SK-N-SH (cell line): ENCODE results near the gene POLR2C. TPM values are rescaled to one million over a fixed set of nuclear protein-coding genes. Genes with fewer than 3 reads are reported as not detected.
"Not testable (repeated sequence)": the region's sequence is repeated elsewhere in the genome, so short reads cannot be mapped to it uniquely, and the experiment has no call there.

Experiments
- CTCF ChIA-PET: fragments of 300-600, 350-600 bp; formaldehyde crosslinking; extraction: SDS; loops from one replicate; lab custom pipeline; 2021; lab: Yijun Ruan, JAX
- POLR2A ChIA-PET: fragments of 350-600 bp; sonication (Branson Sonifier 250); formaldehyde crosslinking; extraction: SDS; loops from one replicate; lab custom pipeline; 2020; ENCODE audit warnings: antibody characterized with exemption, inconsistent platforms; lab: Yijun Ruan, JAX
- DNase-seq: peaks from one replicate; pipeline ENCODE4 v3.0.0; 2012
- H2AFZ ChIP-seq: fragments of 200-600 bp; sonication (generic); 2 replicates; pipeline ENCODE4 v1.8.1; 2016; ENCODE audit warnings: antibody characterized with exemption, mild to moderate bottlenecking, low read depth
- H3F3A ChIP-seq: fragments of 200-600 bp; sonication (generic); replicated peaks from 2 replicates; pipeline ENCODE3; 2016; ENCODE audit warnings: antibody characterized with exemption, mild to moderate bottlenecking; ENCODE audit not compliant: insufficient read depth
- H3K27ac ChIP-seq, 2 experiments: fragments of 200-500 bp in 1 of 2; fragments of 200-600 bp in 1 of 2; sonication (Bioruptor generic) in 1 of 2; sonication (generic), shearing (Covaris generic) in 1 of 2; 2 replicates each; pipeline versions ENCODE4 v1.5.1 to v1.6.1; 2014 to 2016; ENCODE audit warnings: low read depth in 2 of 2, inconsistent platforms in 1 of 2, low read length in 1 of 2, mild to moderate bottlenecking in 1 of 2, mixed read lengths in 1 of 2
- H3K27me3 ChIP-seq: fragments of 200-600 bp; sonication (generic), shearing (Covaris generic); 2 replicates; pipeline ENCODE4 v1.6.1; 2016; ENCODE audit warnings: mixed run types; ENCODE audit not compliant: insufficient read depth
- H3K36me3 ChIP-seq, 2 experiments: fragments of 200-500 bp in 1 of 2; fragments of 200-600 bp in 1 of 2; sonication (Bioruptor generic) in 1 of 2; sonication (generic) in 1 of 2; replicated peaks in 1 of 2; 2 replicates each; pipeline versions ENCODE3 to v1.5.1; 2014 to 2016; ENCODE audit warnings: low read length in 1 of 2, mild to moderate bottlenecking in 1 of 2; ENCODE audit not compliant: insufficient read depth in 2 of 2, control insufficient read depth in 1 of 2
- H3K4me1 ChIP-seq, 2 experiments: fragments of 200-500 bp in 1 of 2; fragments of 200-600 bp in 1 of 2; sonication (Bioruptor generic) in 1 of 2; sonication (generic), shearing (Covaris generic) in 1 of 2; 2 replicates each; pipeline versions ENCODE4 v1.5.1 to v1.6.1; 2014 to 2016; ENCODE audit warnings: low read depth in 1 of 2, low read length in 1 of 2, mixed run types in 1 of 2; ENCODE audit not compliant: insufficient read depth in 2 of 2, control insufficient read depth in 1 of 2
- H3K4me2 ChIP-seq: fragments of 200-600 bp; sonication (generic), shearing (Covaris generic); 2 replicates; pipeline ENCODE4 v1.6.1; 2017; ENCODE audit warnings: mixed run types
- H3K4me3 ChIP-seq, 2 experiments: fragments of 200-500 bp in 1 of 2; fragments of 200-600 bp in 1 of 2; sonication (Bioruptor generic) in 1 of 2; sonication (generic), shearing (Covaris generic) in 1 of 2; 2 replicates each; pipeline versions ENCODE4 v1.5.1 to v1.8.1; 2014 to 2016; ENCODE audit warnings: low read depth in 2 of 2, inconsistent platforms in 1 of 2, low read length in 1 of 2, mild to moderate bottlenecking in 1 of 2, mixed read lengths in 1 of 2, moderate library complexity in 1 of 2
- H3K79me2 ChIP-seq: fragments of 200-600 bp; sonication (generic); 2 replicates; pipeline ENCODE4 v1.8.1; 2017; ENCODE audit warnings: mild to moderate bottlenecking; ENCODE audit not compliant: insufficient read depth
- H3K9ac ChIP-seq: fragments of 200-600 bp; sonication (generic); 2 replicates; pipeline ENCODE4 v1.6.1; 2017; ENCODE audit warnings: mixed run types
- H3K9me2 ChIP-seq: fragments of 200-600 bp; sonication (generic); 2 replicates; pipeline ENCODE4 v1.6.1; 2017; ENCODE audit warnings: mixed run types
- H3K9me3 ChIP-seq: fragments of 200-600 bp; sonication (generic); 2 replicates; pipeline ENCODE4 v1.6.1; 2017; ENCODE audit warnings: mixed run types, mild to moderate bottlenecking, moderate library complexity
- H4K20me1 ChIP-seq: fragments of 200-600 bp; sonication (generic); 2 replicates; pipeline ENCODE4 v1.6.1; 2017; ENCODE audit warnings: mild to moderate bottlenecking, mixed run types; ENCODE audit not compliant: insufficient read depth
- ELF1 ChIP-seq: IDR thresholded peaks from 2 replicates; pipeline ENCODE4 v1.4.0; 2012
- NFIC ChIP-seq: IDR thresholded peaks from 2 replicates; pipeline ENCODE4 v1.4.0; 2012; ENCODE audit warnings: borderline replicate concordance
- SIN3A ChIP-seq: IDR thresholded peaks from 2 replicates; pipeline ENCODE4 v1.6.1; 2012; ENCODE audit warnings: low read depth, mild to moderate bottlenecking, low read length, moderate library complexity, borderline replicate concordance
- TEAD4 ChIP-seq: IDR thresholded peaks from 2 replicates; pipeline ENCODE4 v1.4.0; 2012; ENCODE audit warnings: mild to moderate bottlenecking, borderline replicate concordance; ENCODE audit not compliant: insufficient read depth
- WGBS: methylation state at CpG from one replicate; pipeline ENCODE4 v1.1.6; 2017; ENCODE audit warnings: low lambda C conversion rate; 5-methylcytosine and 5-hydroxymethylcytosine counted together
- polyA plus RNA-seq, 3 experiments: library from polyadenylated mRNA; depleted of rRNA; stranded (reverse); fragments of >200 nt; gene quantifications; 2 replicates each; pipeline ENCODE4 v1.2.3, GENCODE V29; 2012

Gene POLR2C
- polyA plus RNA-seq, 1 of the 3 experiments (the other 2 are of a cell fraction), result 160 TPM

DNA sequence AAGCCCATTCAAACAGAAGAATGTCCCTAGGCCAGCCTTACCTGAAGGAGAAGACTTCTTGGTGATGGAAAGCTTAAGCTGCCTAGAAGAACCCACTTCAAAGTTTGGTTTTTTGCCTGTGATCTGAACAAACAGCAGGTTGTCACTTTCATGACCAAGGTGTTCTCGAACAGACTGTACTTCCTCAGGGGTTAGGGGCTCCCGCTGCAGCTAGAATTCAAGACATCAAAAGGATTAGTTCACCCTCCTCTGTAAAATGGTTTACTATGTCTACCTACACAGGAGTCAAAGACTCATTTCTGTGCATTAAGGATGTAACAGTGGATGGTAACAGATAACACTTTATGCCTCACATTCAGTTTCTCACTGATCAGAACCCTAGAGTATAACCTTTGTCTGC, 28.5 kb upstream of the POLR2C start:
- no peak overlapping the region for H3K4me3 ChIP-seq
- TF ChIP-seq ELF1 (no peak), SIN3A (no peak)
- H2AFZ ChIP-seq, result no peak overlapping the region
- no peaks in the 10 kb centered on the region for H3K27me3 ChIP-seq
- H3F3A ChIP-seq, result no peaks in the 10 kb centered on the region
- no peaks in the 10 kb centered on the region for H3K9me3 ChIP-seq
- H4K20me1 ChIP-seq, result no peaks in the 10 kb centered on the region
- no peaks in the 10 kb centered on the region for H3K4me1 ChIP-seq
- no peak overlapping the region for H3K27ac ChIP-seq
- POLR2A ChIA-PET, result interaction anchor here (2.1 kb wide), 1 partner anchor 13 kb away, joined by 6 read pairs; the partner anchor contains the start of genes CIAPIN1 and COQ9
- CTCF ChIA-PET, result interaction anchor here (1.0 to 4.6 kb wide), 4 partner anchors 16 to 133 kb away, joined by 5 to 30 read pairs (median 10); partner anchors contain the start of gene POLR2C
- H3K79me2 ChIP-seq, result no peaks in the 10 kb centered on the region
- no peaks in the 10 kb centered on the region for H3K9me2 ChIP-seq
- H3K9ac ChIP-seq, result no peak overlapping the region
- WGBS, result 100% methylated on average over 1 of the region's 2 CpGs
- H3K4me2 ChIP-seq, result no peak overlapping the region
- peaks cover 63 to 73% of the 10 kb centered on the region in 2 experiments for H3K36me3 ChIP-seq
- no peak for DNase-seq

- CTCF ChIA-PET, result interaction anchor here (0.9 to 2.9 kb wide), 4 partner anchors 10 to 135 kb away, joined by 3 to 10 read pairs (median 3); no protein-coding TSS in a partner anchor
- 100% methylated on average over 1 of the region's 1 CpG for WGBS
Observed at GRCh38 chr16:57435838-57436237, 26.6 kb upstream of the POLR2C start.

DNA sequence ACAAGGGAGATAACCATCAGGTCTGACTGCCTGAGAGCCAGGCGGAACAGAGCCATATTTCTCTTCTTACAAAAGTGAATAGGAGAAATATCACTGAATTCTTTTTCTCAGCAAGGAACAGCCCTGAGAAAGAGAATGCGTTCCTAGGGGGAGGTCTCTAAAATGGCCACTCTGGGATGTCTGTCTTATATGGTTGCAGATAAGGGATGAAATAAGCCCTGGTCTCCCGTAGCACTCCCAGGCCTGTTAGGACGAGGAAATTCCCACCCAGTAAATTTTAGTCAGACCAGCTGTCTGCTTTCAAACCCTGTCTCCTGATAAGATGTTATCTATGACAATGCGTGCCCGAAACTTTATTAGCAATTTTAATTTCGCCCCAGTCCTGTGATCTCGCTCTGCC, 22.5 kb upstream of the POLR2C start:
- H2AFZ ChIP-seq, H3K9ac ChIP-seq, DNase-seq, H3K4me1 ChIP-seq, H3K9me2 ChIP-seq, H3F3A ChIP-seq, H3K27ac ChIP-seq, H3K4me2 ChIP-seq, H4K20me1 ChIP-seq, H3K4me3 ChIP-seq, H3K27me3 ChIP-seq, H3K9me3 ChIP-seq, POLR2A ChIA-PET: not testable (repeated sequence)
- CTCF ChIA-PET, result interaction anchor here (0.7 to 2.7 kb wide), 7 partner anchors 18 to 347 kb away, joined by 3 to 9 read pairs (median 3); partner anchors contain the start of gene CPNE2
- Histone ChIP-seq H3K36me3 (peaks cover 36 to 46% of the 10 kb centered on the region in 2 experiments), H3K79me2 (peaks cover 44% of the 10 kb centered on the region)
- 98% methylated on average over 8 of the region's 8 CpGs for WGBS

More at GRCh38 chr16:57435838-57436237, 26.6 kb upstream of the POLR2C start:
- no peaks in the 10 kb centered on the region for H3K9me2 ChIP-seq
- H3K4me2 ChIP-seq, result no peak overlapping the region
- H3K27ac ChIP-seq, result no peak overlapping the region
- H3K4me1 ChIP-seq, result no peaks in the 10 kb centered on the region
- peaks cover 69 to 73% of the 10 kb centered on the region in 2 experiments for H3K36me3 ChIP-seq
- DNase-seq, result no peak
- no peak overlapping the region for H3K4me3 ChIP-seq
- POLR2A ChIA-PET, result no interaction called here
- H3K79me2 ChIP-seq, result peaks cover 3% of the 10 kb centered on the region; the same call in 1 of the 2 replicates
- no peak overlapping the region for H3K9ac ChIP-seq
- no peaks in the 10 kb centered on the region for H4K20me1 ChIP-seq
- no peak overlapping the region for H2AFZ ChIP-seq
- H3F3A ChIP-seq, result no peaks in the 10 kb centered on the region
- no peaks in the 10 kb centered on the region for H3K27me3 ChIP-seq
- TF ChIP-seq NFIC (no peak), TEAD4 (no peak)
- H3K9me3 ChIP-seq, result no peaks in the 10 kb centered on the region

- H3K4me3 ChIP-seq, H3F3A ChIP-seq, H3K4me1 ChIP-seq, H4K20me1 ChIP-seq, H3K27ac ChIP-seq, POLR2A ChIA-PET, H3K4me2 ChIP-seq, H2AFZ ChIP-seq, H3K27me3 ChIP-seq, H3K9ac ChIP-seq, DNase-seq, H3K9me3 ChIP-seq, H3K9me2 ChIP-seq: not testable (repeated sequence)
- peaks cover 50% of the 10 kb centered on the region for H3K79me2 ChIP-seq
- CTCF ChIA-PET, result interaction anchor here (1.7 to 2.7 kb wide), 4 partner anchors 22 to 140 kb away, joined by 6 to 11 read pairs (median 10); partner anchors contain the start of gene POLR2C
- H3K36me3 ChIP-seq, result peaks cover 32 to 45% of the 10 kb centered on the region in 2 experiments
- WGBS, result 95% methylated on average over 8 of the region's 8 CpGs
Observed at GRCh38 chr16:57440551-57440950, 21.9 kb upstream of the POLR2C start.
